Embryonic facial prominence (tissue), 1 donor: Measurements from ENCODE around the gene COL11A2.

Source experiments
- DNase-seq: peaks from one replicate; pipeline ENCODE4 v3.0.0-alpha.2; 2016; ENCODE audit errors: extremely low spot score

The COL11A2 gene

DNA sequence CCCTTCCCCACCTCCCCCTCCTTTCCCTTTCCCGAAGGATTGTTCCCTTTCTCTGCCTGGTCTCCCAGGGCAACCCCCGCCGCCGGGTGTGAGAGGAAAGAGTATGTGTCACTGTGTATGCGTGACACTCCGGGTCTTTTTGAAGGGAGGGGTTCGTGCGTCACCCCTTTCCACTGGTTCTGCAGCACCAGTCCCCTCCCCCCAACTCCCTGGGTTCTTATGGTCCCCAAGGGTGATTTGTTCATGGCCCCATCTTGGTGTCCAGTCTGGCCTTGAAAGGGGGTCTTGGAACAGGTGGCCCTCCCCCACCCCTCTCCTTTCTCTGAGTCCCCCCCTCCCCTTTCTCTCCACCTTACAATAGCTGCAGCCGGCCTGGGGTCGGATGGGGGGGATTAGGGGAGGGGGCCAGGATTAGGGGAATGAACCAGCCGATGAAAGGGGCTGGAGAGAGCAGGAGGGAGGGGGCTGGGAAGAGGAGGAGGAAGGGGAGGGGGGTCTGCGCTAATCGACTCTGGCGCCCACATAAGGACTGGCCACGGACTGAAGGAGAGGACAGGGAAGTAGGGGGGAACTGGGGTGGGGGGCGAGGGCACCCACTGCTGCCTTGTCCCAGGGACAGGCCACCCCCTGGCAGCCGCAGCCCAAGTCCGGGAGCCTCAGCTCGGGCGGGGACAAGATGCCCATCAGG, 14.7 kb upstream of the COL11A2 start:
- DNase-seq = no peak

GRCh38 chr6:33206027-33206863, 14.0 kb upstream of the COL11A2 start:
- DNase-seq = no peak

DNA sequence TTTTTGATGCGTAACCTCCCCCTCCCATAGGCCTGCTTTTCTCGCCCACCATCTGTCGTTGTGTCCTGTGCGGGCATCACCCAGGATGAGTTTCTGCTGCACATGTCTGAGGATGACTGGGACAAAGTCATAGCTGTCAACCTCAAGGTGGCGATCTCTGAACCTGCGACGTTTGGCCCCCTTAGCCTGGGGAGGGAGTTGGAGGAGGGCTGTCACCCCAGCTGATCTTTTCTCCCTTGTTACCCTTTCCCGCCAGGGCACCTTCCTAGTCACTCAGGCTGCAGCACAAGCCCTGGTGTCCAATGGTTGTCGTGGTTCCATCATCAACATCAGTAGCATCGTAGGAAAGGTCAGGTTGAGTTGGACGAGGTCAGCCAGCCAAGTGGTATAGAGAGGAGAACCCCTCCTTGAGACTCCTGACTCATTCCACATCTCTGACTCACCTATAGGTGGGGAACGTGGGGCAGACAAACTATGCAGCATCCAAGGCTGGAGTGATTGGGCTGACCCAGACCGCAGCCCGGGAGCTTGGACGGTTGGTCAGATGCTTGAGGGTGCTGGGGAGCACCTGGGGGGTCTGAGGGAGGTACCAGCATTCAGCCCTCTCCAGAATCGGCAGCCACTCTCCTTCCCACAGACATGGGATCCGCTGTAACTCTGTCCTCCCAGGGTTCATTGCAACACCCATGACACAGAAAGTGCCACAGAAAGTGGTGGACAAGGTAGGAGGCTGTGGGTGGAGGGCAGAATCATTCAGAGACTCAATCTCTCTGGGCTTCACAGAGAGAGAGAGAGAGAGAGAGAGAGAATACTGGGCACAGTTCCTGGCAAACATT, 13.1 kb upstream of the COL11A2 start:
- DNase-seq = no peak

- peak; percentile 68 for DNase-seq
Measured at GRCh38 chr6:33204415-33205190, 12.3 kb upstream of the COL11A2 start, which contains the start of gene HSD17B8. TSS of gene HSD17B8 (plus strand) at chr6:33204655. CDS start at chr6:33204669, 14 bp downstream.

DNA sequence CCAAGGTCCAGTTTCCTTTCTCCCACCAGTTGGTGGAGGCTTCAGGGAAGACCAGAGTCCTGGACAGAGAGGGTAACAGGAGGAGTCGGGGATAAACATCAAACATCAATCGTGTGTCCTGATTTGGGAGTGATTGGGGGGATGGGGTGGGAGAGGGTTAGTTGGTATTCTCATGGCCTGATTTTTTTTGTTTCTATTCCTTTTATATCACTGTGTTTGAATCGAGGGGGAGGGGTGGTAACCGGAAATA, 11.8 kb upstream of the COL11A2 start:
- DNase-seq = no peak

DNA sequence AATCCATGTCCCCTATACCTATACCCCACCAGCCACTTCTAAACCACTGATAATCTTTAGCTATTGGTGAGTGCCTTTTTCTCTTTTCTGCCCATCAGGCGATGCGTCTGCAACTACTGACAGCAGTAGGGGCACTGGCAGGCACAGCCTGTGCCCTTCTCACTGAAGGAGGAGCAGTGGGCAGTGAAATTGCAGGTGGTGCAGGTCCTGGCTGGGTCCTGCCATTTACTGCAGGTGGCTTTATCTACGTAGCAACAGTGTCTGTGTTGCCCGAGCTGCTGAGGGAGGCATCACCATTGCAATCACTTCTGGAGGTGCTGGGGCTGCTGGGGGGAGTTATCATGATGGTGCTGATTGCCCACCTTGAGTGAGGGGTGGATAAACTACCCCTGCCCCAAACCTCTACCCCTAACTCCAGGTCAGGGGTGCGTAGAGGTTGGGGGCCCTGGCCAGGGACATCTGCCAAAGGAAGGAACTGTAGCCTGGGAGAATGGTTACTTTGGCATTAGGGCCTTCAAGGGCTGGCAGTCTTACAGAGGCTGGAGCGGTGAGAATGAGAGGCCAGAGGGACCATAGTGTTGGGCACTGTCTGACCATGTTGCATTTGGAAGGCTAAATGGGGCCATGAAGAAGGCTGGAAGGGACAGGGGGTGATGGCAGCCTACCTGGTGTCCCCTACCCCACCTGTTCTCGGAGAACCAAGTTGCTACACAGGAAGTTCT, 11.3 kb upstream of the COL11A2 start:
- DNase-seq = no peak

DNA sequence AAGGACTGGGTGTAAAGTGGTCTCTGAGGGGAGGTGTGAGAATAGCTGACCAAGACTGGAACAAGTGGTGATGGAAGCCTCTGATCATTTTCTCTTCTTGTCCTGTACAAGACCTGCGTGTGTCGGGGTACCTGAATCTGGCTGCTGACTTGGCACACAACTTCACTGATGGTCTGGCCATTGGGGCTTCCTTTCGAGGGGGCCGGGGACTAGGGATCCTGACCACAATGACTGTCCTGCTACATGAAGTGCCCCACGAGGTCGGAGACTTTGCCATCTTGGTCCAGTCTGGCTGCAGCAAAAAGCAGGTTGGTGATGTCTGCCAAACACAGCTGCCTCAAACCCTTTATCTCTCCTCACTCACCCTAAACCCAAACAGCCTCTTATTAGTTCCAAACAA, 10.5 kb upstream of the COL11A2 start:
- DNase-seq = no peak

DNA sequence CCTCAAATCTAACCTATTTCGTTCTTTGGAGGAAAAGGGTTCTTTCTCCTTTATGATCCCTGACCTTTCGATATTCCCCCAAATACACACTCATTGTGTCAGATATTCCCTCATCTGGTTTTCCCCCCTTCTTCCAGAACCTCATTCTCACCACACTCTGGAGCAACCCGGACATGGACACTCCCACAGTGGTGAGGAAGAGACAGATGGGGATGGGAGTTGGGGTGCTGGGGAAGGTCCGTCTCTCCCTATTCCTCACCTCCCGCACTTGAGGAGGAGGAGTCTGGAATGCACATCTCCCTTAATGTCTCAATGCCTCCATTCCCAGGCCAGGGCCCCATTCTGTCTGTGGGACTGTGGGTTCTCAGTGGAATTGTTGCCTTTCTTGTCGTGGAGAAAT, 9.7 kb upstream of the COL11A2 start:
- no peak for DNase-seq

- no peak for DNase-seq
Measured at GRCh38 chr6:33201147-33201545, 8.9 kb upstream of the COL11A2 start.

GRCh38 chr6:33200219-33201146, 8.2 kb upstream of the COL11A2 start, which contains the start of the genes RXRB and SLC39A7:
TSS of gene RXRB (minus strand) at chr6:33200665. CDS start at chr6:33200476, 189 bp downstream.
TSS of gene SLC39A7 (plus strand) at chr6:33200867. CDS start at chr6:33201246, 379 bp downstream.
- DNase-seq = peak; percentile 97

DNA sequence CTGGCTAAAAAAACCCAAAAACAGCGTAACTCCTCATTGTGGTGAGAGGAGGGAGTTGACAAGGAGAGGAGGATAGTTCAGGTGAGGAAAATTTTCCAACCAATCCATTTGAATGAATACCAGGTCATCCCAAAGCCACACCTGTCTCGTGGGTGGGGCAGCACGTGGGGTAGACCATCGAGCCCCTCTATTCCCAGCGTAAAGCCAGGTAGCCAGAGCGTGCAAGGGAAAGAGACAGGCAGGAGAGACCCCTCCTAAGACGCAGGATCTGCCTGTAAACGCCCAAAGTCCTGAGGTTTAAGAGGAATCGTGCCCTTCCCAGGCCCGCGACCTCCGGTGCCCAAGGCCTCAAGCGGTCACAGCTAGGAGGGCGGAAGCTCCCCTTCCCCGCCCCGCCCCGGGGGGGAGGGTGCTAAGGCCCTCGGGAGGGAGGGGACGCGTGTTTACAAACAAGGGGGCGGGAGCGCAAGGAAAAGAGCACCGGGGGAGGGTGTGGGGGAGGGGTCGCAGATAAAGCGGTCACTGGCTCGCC, 7.5 kb upstream of the COL11A2 start:
- no peak for DNase-seq

- no peak for DNase-seq
Measured at GRCh38 chr6:33198853-33199436, 6.7 kb upstream of the COL11A2 start.

GRCh38 chr6:33198159-33198852, 6.0 kb upstream of the COL11A2 start:
- DNase-seq = no peak

GRCh38 chr6:33197431-33198048, 5.3 kb upstream of the COL11A2 start:
- DNase-seq = no peak

GRCh38 chr6:33195304-33196165, 3.3 kb upstream of the COL11A2 start:
- no peak for DNase-seq

DNA sequence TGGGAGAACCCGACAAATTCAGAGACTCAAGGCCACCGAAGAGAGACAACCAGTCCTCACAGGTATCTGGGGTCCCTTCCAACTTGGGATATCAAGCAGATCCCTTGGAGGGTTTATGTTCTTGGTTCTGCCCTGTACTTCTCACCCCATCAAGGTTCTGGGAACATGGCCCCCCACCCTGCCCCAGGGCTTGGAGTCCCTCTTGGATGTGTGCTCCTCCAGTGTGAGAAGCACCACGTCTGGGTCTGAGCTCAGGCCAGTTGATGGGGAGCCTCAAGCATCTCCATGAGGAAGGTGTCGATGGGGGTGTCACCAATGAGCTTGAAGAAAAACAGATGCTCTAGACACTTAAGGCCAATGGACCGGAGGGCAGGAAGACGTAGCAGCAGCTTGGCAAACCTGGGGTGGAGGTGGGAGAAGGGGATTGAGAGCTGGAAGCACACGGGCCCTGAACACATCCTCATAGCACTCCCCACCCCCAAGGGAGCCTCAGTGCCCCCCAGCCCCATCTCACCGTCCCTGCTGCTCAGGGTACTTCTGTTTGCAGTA, 2.2 kb upstream of the COL11A2 start:
- DNase-seq = no peak

DNA sequence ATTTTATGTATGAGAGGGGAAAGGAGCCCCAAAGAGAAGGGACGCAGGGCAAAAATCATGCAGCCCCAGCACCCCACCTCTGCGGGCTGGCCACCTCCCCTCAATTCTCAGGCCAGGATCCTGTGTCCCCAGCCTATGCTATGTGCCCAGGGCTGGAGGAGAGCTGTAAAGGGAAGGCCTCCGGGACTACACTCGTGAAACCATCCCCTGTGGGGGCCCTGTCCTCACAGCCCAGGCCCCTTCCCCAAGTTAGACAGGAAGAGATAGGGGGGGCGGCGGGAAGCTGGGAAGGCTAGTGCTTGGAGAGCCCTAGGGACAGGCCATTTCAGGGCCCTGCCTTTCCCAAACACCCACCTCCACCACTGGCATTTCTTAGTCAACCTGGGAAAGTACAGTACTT, 1.4 kb upstream of the COL11A2 start:
- DNase-seq = no peak
